Measurements from ENCODE around the gene GIMD1. TPM values are rescaled to one million over a fixed set of nuclear protein-coding genes. Genes with fewer than 3 reads are reported as not detected.

The GIMD1 gene
- polyA plus RNA-seq, 1 of the 3 experiments (the other 2 are of a cell fraction), result not detected

- TF ChIP-seq TAF1 (IDR thresholded peaks at IDR 0.05; ENCODE audit: borderline replicate concordance, low read depth, low read length) (peak; percentile 65; the same call in 1 of the 2 replicates), MXI1 (IDR thresholded peaks at IDR 0.05; ENCODE audit: low read depth, low read length) (peak; percentile 89), EZH2phosphoT487 (IDR thresholded peaks at IDR 0.05; ENCODE audit: borderline replicate concordance, low read depth) (no peak), YY1 (IDR thresholded peaks at IDR 0.05; ENCODE audit: low read depth) (0 out of 2 replicates have a peak, but pooled peaks have one; percentile 28), IRF3 (IDR thresholded peaks at IDR 0.05; ENCODE audit: low read depth, low read length) (no peak), GABPA (IDR thresholded peaks at IDR 0.05; ENCODE audit: low read depth) (peak; percentile 62), RXRA (IDR thresholded peaks at IDR 0.05; ENCODE audit: borderline replicate concordance, low read depth) (no peak), NRF1 (IDR thresholded peaks at IDR 0.05; ENCODE audit: low read depth, low read length) (no peak), MAX (IDR thresholded peaks at IDR 0.05; ENCODE audit: low read depth) (peak; percentile 86; the same call in 1 of the 2 replicates), EP300 (IDR thresholded peaks at IDR 0.05; ENCODE audit: borderline replicate concordance in 1 of 2, low read depth in 1 of 2, low read length in 1 of 2) (no peak), ELF1 (IDR thresholded peaks at IDR 0.05) (peak; percentile 94), SIN3A (IDR thresholded peaks at IDR 0.05; ENCODE audit: borderline replicate concordance, low read depth, low read length) (0 out of 2 replicates have a peak, but pooled peaks have one; percentile 16), RAD21 (IDR thresholded peaks at IDR 0.05; ENCODE audit: low read length) (no peak), CHD2 (IDR thresholded peaks at IDR 0.05; ENCODE audit: low read length, partially characterized antibody) (peak; percentile 5), MEF2A (IDR thresholded peaks at IDR 0.05; ENCODE audit: borderline replicate concordance, low read depth) (no peak), SMC3 (IDR thresholded peaks at IDR 0.05; ENCODE audit: low read depth, low read length) (no peak), TEAD4 (IDR thresholded peaks at IDR 0.05; ENCODE audit: borderline replicate concordance, insufficient read depth) (no peak)
Observed at GRCh38 chr4:106315968-106316772, 52.4 kb downstream of the GIMD1 start, which contains the start of the genes AIMP1 and TBCK (continued).

- Histone ChIP-seq H3K9ac (peak overlapping the region; percentile 92), H3K4me3 (ENCODE audit: low read depth in 2 of 2, low read length in 1 of 2) (peak overlapping the region; percentile 98 to 99), H3K9me3 (no peaks in the 10 kb centered on the region), H3K27me3 (ENCODE audit: insufficient read depth) (no peaks in the 10 kb centered on the region), H3K4me1 (ENCODE audit: control insufficient read depth in 1 of 2, insufficient read depth in 2 of 2, low read depth in 1 of 2, low read length in 1 of 2) (peaks cover 11 to 23% of the 10 kb centered on the region in 2 experiments; a peak in 3 of 4 replicates), H4K20me1 (ENCODE audit: insufficient read depth) (no peaks in the 10 kb centered on the region), H3K9me2 (no peaks in the 10 kb centered on the region), H3K4me2 (peak overlapping the region; percentile 94), H2AFZ (ENCODE audit: low read depth) (peak overlapping the region; percentile 91), H3F3A (replicated peaks; ENCODE audit: insufficient read depth) (peaks cover 26% of the 10 kb centered on the region), H3K36me3 (replicated peaks in 1 of 2; ENCODE audit: control insufficient read depth in 1 of 2, insufficient read depth in 2 of 2, low read length in 1 of 2) (peaks cover 0 to 8% of the 10 kb centered on the region in 2 experiments), H3K27ac (ENCODE audit: low read depth in 2 of 2, low read length in 1 of 2) (peak overlapping the region; percentile 94 to 100), H3K79me2 (ENCODE audit: insufficient read depth) (peaks cover 89% of the 10 kb centered on the region)
- DNase-seq, result no peak
- WGBS (ENCODE audit: low lambda C conversion rate), result 0% methylated on average over 12 of the region's 13 CpGs
- ChIA-PET POLR2A (no interaction called here), CTCF (interaction anchor here (0.6 to 1.2 kb wide), 3 partner anchors 49 to 1600 kb away, joined by 3 read pairs; no protein-coding TSS in a partner anchor)
- TF ChIP-seq USF1 (IDR thresholded peaks at IDR 0.05; ENCODE audit: borderline replicate concordance, low read depth) (no peak), EP300 (IDR thresholded peaks at IDR 0.05; ENCODE audit: borderline replicate concordance in 1 of 2, low read depth in 1 of 2, low read length in 1 of 2) (no peak), RCOR1 (IDR thresholded peaks at IDR 0.05; ENCODE audit: low read length) (no peak), IRF3 (IDR thresholded peaks at IDR 0.05; ENCODE audit: low read depth, low read length) (no peak), POLR2AphosphoS5 (IDR thresholded peaks at IDR 0.05; ENCODE audit: low read depth, low read length) (no peak), NFIC (IDR thresholded peaks at IDR 0.05; ENCODE audit: borderline replicate concordance) (no peak), MAX (IDR thresholded peaks at IDR 0.05; ENCODE audit: low read depth) (no peak), RAD21 (IDR thresholded peaks at IDR 0.05; ENCODE audit: low read length) (no peak), MEF2A (IDR thresholded peaks at IDR 0.05; ENCODE audit: borderline replicate concordance, low read depth) (no peak), EZH2phosphoT487 (IDR thresholded peaks at IDR 0.05; ENCODE audit: borderline replicate concordance, low read depth) (no peak), SMC3 (IDR thresholded peaks at IDR 0.05; ENCODE audit: low read depth, low read length) (no peak), RXRA (IDR thresholded peaks at IDR 0.05; ENCODE audit: borderline replicate concordance, low read depth) (no peak), TCF12 (IDR thresholded peaks at IDR 0.05) (no peak), TEAD4 (IDR thresholded peaks at IDR 0.05; ENCODE audit: borderline replicate concordance, insufficient read depth) (no peak), YY1 (IDR thresholded peaks at IDR 0.05; ENCODE audit: low read depth) (no peak), USF2 (IDR thresholded peaks at IDR 0.05; ENCODE audit: borderline replicate concordance, low read depth, low read length) (no peak), FOXJ3 (CRISPR knock-in tag; IDR thresholded peaks at IDR 0.05) (no peak)
Observed at GRCh38 chr4:106315476-106315967, 53.1 kb downstream of the GIMD1 start.

Data from SK-N-SH (cell line).